ENCODE results near the gene AOPEP. TPM values are rescaled to one million over a fixed set of nuclear protein-coding genes. Genes with fewer than 3 reads are reported as not detected.

AOPEP gene
- total and polyA plus RNA-seq, 2 donors: 9.6 to 36.5 TPM

DNA sequence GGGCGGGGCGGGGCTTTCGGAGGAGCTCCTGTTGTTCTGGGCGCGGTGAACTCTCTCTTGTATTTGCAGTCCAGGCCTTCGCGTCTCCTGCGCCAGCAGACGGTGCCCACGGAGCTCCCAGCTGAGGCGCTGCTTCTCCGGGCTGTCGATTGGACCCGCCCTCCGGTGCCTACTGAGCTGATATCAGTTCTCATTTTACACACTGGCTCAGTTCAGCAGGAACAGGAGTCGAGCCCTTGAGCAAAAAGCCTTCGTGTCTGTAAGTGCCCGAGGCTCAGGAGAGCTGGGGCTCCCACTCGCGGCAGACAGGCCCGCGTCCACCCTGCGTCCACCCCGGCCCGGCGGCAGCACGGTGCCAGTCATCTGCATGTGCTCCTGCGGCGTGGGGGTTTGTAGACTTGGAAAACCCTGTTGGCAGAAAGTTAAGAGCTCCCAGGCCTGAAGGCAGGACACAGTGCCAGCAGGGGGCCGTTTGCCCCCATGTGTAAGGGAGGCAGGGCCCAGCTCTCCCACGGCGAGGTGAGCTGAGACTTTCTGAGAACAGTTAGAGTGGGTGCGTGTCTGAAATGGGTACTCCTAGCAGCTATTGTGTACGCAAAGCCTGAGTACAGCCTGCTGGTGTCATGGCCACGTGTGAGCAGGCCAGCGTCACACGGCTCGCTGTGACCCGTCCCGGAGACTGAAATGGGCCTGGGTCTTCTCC lies 359.5 kb downstream of the AOPEP start:
- Histone ChIP-seq H3K27ac (ENCODE audit: low read depth in 1 of 2, low read length in 1 of 2) (no peak overlapping the region), H3K36me3 (ENCODE audit: control insufficient read depth in 2 of 2, insufficient read depth in 2 of 2, low read length in 1 of 2) (peaks cover 10 to 11% of the 10 kb centered on the region in 2 donors), H3K27me3 (ENCODE audit: control insufficient read depth in 2 of 2, insufficient read depth in 1 of 2, low read length in 1 of 2) (no peaks in the 10 kb centered on the region), H3K4me3 (ENCODE audit: low read length in 2 of 2) (no peak overlapping the region), H3K9me3 (ENCODE audit: control insufficient read depth in 2 of 2, insufficient read depth in 1 of 2, low read length in 1 of 2) (peaks cover 0 to 1% of the 10 kb centered on the region in 2 donors), H3K4me1 (ENCODE audit: control insufficient read depth in 2 of 2, insufficient read depth in 2 of 2, low read length in 2 of 2) (peaks cover 0 to 19% of the 10 kb centered on the region in 2 donors)
- 97% methylated on average over 40 of the region's 40 CpGs for WGBS
- no peak for DNase-seq (ENCODE audit: low read depth in 6 of 9, low spot score in 9 of 9)

- Histone ChIP-seq H3K9me3 (ENCODE audit: control insufficient read depth in 2 of 2, insufficient read depth in 1 of 2, low read length in 1 of 2) (peaks cover 0 to 1% of the 10 kb centered on the region in 2 donors), H3K4me1 (ENCODE audit: control insufficient read depth in 2 of 2, insufficient read depth in 2 of 2, low read length in 2 of 2) (peaks cover 0 to 22% of the 10 kb centered on the region in 2 donors), H3K4me3 (ENCODE audit: low read length in 2 of 2) (no peak overlapping the region), H3K36me3 (ENCODE audit: control insufficient read depth in 2 of 2, insufficient read depth in 2 of 2, low read length in 1 of 2) (peaks cover 7 to 11% of the 10 kb centered on the region in 2 donors), H3K27ac (ENCODE audit: low read depth in 1 of 2, low read length in 1 of 2) (no peak overlapping the region), H3K27me3 (ENCODE audit: control insufficient read depth in 2 of 2, insufficient read depth in 1 of 2, low read length in 1 of 2) (no peaks in the 10 kb centered on the region)
- WGBS: 97% methylated on average over 8 of the region's 8 CpGs
- no peak for DNase-seq (ENCODE audit: low read depth in 6 of 9, low spot score in 9 of 9)
Measured at GRCh38 chr9:95086564-95086955, 360.1 kb downstream of the AOPEP start.

- Histone ChIP-seq H3K4me1 (ENCODE audit: control insufficient read depth in 2 of 2, insufficient read depth in 2 of 2, low read length in 2 of 2) (peaks cover 8 to 34% of the 10 kb centered on the region in 2 donors), H3K36me3 (ENCODE audit: control insufficient read depth in 2 of 2, insufficient read depth in 2 of 2, low read length in 1 of 2) (peaks cover 5 to 7% of the 10 kb centered on the region in 2 donors)
Measured at GRCh38 chr9:95087659-95088242, 361.3 kb downstream of the AOPEP start.

GRCh38 chr9:95088421-95089161 lies 362.1 kb downstream of the AOPEP start:
- H3K27ac ChIP-seq (ENCODE audit: low read depth in 1 of 2, low read length in 1 of 2): no peak overlapping the region
- H3K27me3 ChIP-seq (ENCODE audit: control insufficient read depth in 2 of 2, insufficient read depth in 1 of 2, low read length in 1 of 2): no peaks in the 10 kb centered on the region
- 94% methylated on average over 26 of the region's 26 CpGs for WGBS
- no peak for DNase-seq (ENCODE audit: low read depth in 6 of 9, low spot score in 9 of 9)
- H3K4me3 ChIP-seq (ENCODE audit: low read length in 2 of 2): no peak overlapping the region
- peaks cover 3 to 5% of the 10 kb centered on the region in 2 donors for H3K36me3 ChIP-seq (ENCODE audit: control insufficient read depth in 2 of 2, insufficient read depth in 2 of 2, low read length in 1 of 2)
- no peaks in the 10 kb centered on the region for H3K9me3 ChIP-seq (ENCODE audit: control insufficient read depth in 2 of 2, insufficient read depth in 1 of 2, low read length in 1 of 2)
- H3K4me1 ChIP-seq (ENCODE audit: control insufficient read depth in 2 of 2, insufficient read depth in 2 of 2, low read length in 2 of 2): peaks cover 12 to 42% of the 10 kb centered on the region in 2 donors

More at GRCh38 chr9:95087659-95088242, 361.3 kb downstream of the AOPEP start:
- no peak overlapping the region for H3K27ac ChIP-seq (ENCODE audit: low read depth in 1 of 2, low read length in 1 of 2)
- no peak overlapping the region for H3K4me3 ChIP-seq (ENCODE audit: low read length in 2 of 2)
- WGBS: 90% methylated on average over 9 of the region's 9 CpGs
- H3K27me3 ChIP-seq (ENCODE audit: control insufficient read depth in 2 of 2, insufficient read depth in 1 of 2, low read length in 1 of 2): no peaks in the 10 kb centered on the region
- peaks cover 0 to 1% of the 10 kb centered on the region in 2 donors for H3K9me3 ChIP-seq (ENCODE audit: control insufficient read depth in 2 of 2, insufficient read depth in 1 of 2, low read length in 1 of 2)
- DNase-seq (ENCODE audit: low read depth in 6 of 9, low spot score in 9 of 9): no peak

- WGBS: 80% methylated on average over 16 of the region's 16 CpGs
- peak overlapping the region in 1 of 2 donors; percentile 5 for H3K27ac ChIP-seq (ENCODE audit: low read depth in 1 of 2, low read length in 1 of 2)
- H3K27me3 ChIP-seq (ENCODE audit: control insufficient read depth in 2 of 2, insufficient read depth in 1 of 2, low read length in 1 of 2): no peaks in the 10 kb centered on the region
- peaks cover 17 to 51% of the 10 kb centered on the region in 2 donors for H3K4me1 ChIP-seq (ENCODE audit: control insufficient read depth in 2 of 2, insufficient read depth in 2 of 2, low read length in 2 of 2)
- H3K4me3 ChIP-seq (ENCODE audit: low read length in 2 of 2): no peak overlapping the region
- DNase-seq (ENCODE audit: low read depth in 6 of 9, low spot score in 9 of 9): peak in 6 of 9 donors; percentile 6 to 67 (median 34)
- no peaks in the 10 kb centered on the region for H3K9me3 ChIP-seq (ENCODE audit: control insufficient read depth in 2 of 2, insufficient read depth in 1 of 2, low read length in 1 of 2)
- peaks cover 3 to 5% of the 10 kb centered on the region in 2 donors for H3K36me3 ChIP-seq (ENCODE audit: control insufficient read depth in 2 of 2, insufficient read depth in 2 of 2, low read length in 1 of 2)
Measured at GRCh38 chr9:95089257-95090022, 362.9 kb downstream of the AOPEP start.

DNA sequence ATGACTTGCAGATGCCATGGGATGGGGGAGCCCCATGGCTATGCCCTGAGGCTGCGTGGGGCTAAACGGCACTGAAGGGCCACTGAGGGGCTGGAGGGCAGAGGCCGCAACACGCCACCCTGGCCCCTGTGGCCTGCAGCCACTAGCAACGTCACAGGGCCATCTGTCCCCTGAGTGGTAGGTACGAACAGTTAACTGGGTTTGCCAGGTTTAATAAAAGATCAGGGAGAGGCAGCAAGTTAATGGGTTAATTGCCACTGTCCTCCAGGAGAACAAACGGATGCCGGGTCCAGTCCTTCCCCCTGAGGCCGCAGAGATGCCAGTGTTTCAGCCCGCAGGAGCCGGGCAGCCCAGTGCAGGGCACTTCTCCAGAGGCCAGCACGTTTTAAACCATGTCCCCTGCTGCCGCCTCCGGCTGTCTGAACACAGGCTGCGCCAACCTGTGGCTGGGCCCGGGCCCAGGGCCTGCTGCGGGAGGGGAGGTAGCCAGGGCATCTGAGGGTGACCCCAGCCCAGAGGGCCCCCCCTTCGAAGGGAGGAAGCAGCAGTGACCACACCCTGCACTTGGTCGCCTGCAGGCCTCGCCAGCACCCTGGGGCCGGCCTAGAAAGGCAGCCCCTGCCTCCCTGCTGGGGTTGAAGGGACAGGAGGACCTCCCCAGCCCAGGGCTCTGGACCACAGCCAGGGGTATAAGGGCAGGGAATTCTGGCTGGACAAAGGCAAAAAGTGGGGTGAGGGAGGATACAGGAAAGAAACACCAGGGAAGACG lies 363.7 kb downstream of the AOPEP start:
- WGBS: 88% methylated on average over 22 of the region's 22 CpGs
- peaks cover 3 to 5% of the 10 kb centered on the region in 2 donors for H3K36me3 ChIP-seq (ENCODE audit: control insufficient read depth in 2 of 2, insufficient read depth in 2 of 2, low read length in 1 of 2)
- no peak for DNase-seq (ENCODE audit: low read depth in 6 of 9, low spot score in 9 of 9)
- H3K4me3 ChIP-seq (ENCODE audit: low read length in 2 of 2): no peak overlapping the region
- peaks cover 18 to 56% of the 10 kb centered on the region in 2 donors for H3K4me1 ChIP-seq (ENCODE audit: control insufficient read depth in 2 of 2, insufficient read depth in 2 of 2, low read length in 2 of 2)
- no peaks in the 10 kb centered on the region for H3K27me3 ChIP-seq (ENCODE audit: control insufficient read depth in 2 of 2, insufficient read depth in 1 of 2, low read length in 1 of 2)
- no peaks in the 10 kb centered on the region for H3K9me3 ChIP-seq (ENCODE audit: control insufficient read depth in 2 of 2, insufficient read depth in 1 of 2, low read length in 1 of 2)
- H3K27ac ChIP-seq (ENCODE audit: low read depth in 1 of 2, low read length in 1 of 2): peak overlapping the region in 1 of 2 donors; percentile 43

- H3K27ac ChIP-seq (ENCODE audit: low read depth in 1 of 2, low read length in 1 of 2): no peak overlapping the region
- DNase-seq (ENCODE audit: low read depth in 6 of 9, low spot score in 9 of 9): no peak
- H3K27me3 ChIP-seq (ENCODE audit: control insufficient read depth in 2 of 2, insufficient read depth in 1 of 2, low read length in 1 of 2): no peaks in the 10 kb centered on the region
- H3K9me3 ChIP-seq (ENCODE audit: control insufficient read depth in 2 of 2, insufficient read depth in 1 of 2, low read length in 1 of 2): no peaks in the 10 kb centered on the region
- H3K4me3 ChIP-seq (ENCODE audit: low read length in 2 of 2): no peak overlapping the region
- H3K4me1 ChIP-seq (ENCODE audit: control insufficient read depth in 2 of 2, insufficient read depth in 2 of 2, low read length in 2 of 2): peaks cover 18 to 56% of the 10 kb centered on the region in 2 donors
- H3K36me3 ChIP-seq (ENCODE audit: control insufficient read depth in 2 of 2, insufficient read depth in 2 of 2, low read length in 1 of 2): peaks cover under 1 to 3% of the 10 kb centered on the region in 2 donors
- WGBS: 90% methylated on average over 14 of the region's 14 CpGs
Measured at GRCh38 chr9:95090871-95091577, 364.5 kb downstream of the AOPEP start.
